Measurements from ENCODE around the gene HBS1L. TPM values are rescaled to one million over a fixed set of nuclear protein-coding genes. Genes with fewer than 3 reads are reported as not detected.

The HBS1L gene
- total and polyA plus RNA-seq, 10 of the 15 experiments (the other 5 are each of a cell fraction or from before 2014, with no cell fraction given) = 58.7 to 142 (median 78.8) TPM

DNA sequence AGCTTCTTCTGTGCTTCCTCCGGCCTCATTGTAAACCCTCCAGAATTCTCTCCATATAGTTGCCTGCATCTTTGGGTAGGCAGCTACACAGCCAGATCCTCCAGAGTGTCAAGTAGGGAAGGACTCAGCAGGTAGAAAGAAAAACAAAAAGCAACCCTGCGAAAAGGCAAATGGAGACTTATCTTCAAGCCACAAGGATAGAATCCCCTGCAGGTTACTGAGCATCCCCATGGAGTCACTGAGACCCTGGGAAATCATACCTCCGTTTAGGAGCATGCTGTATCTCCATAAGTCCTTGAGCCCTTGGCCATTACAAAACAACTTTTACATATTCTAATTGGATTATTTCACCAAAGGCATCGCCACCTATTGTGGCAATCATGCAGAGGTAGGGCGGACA, 133.3 kb downstream of the HBS1L start (continued):
- TF ChIP-seq, protein P1, sequence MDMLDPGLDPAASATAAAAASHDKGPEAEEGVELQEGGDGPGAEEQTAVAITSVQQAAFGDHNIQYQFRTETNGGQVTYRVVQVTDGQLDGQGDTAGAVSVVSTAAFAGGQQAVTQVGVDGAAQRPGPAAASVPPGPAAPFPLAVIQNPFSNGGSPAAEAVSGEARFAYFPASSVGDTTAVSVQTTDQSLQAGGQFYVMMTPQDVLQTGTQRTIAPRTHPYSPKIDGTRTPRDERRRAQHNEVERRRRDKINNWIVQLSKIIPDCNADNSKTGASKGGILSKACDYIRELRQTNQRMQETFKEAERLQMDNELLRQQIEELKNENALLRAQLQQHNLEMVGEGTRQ (IDR thresholded peaks at IDR 0.05; ENCODE audit: borderline replicate concordance, low read depth, low read length) = no peak
- TF ChIP-seq PAX8 (IDR thresholded peaks at IDR 0.05) (no peak), ZZZ3 (IDR thresholded peaks at IDR 0.05; ENCODE audit: control insufficient read depth, insufficient read length, low read depth) (no peak), PML (IDR thresholded peaks at IDR 0.05; ENCODE audit: low read length) (no peak), TBL1XR1 (IDR thresholded peaks at IDR 0.05; ENCODE audit: low read depth, low read length) (no peak), ETV6 (conservative IDR thresholded peaks at IDR 0.05 in 1 of 2, IDR thresholded peaks at IDR 0.05 in 1 of 2; ENCODE audit: borderline replicate concordance in 1 of 2, low read depth in 1 of 2) (no peak), KAT2A (conservative IDR thresholded peaks at IDR 0.05; ENCODE audit: control insufficient read depth, low read depth, low read length) (no peak)

GRCh38 chr6:134920422-134920821, 134.2 kb downstream of the HBS1L start:
- ATAC-seq (no peak), FAIRE-seq (no peak), DNase-seq (ENCODE audit: low read depth, low spot score) (no peak)
- WGBS (ENCODE audit: insufficient coverage, insufficient replicate concordance, low lambda C conversion rate, missing lambda C conversion rate) = 4% methylated on average over 2 of the region's 2 CpGs
- no peaks in the 10 kb centered on the region for H3K9me3 ChIP-seq (replicated peaks; ENCODE audit: control insufficient read depth, insufficient read depth, low read length)
- no peaks in the 10 kb centered on the region for H3K36me3 ChIP-seq (ENCODE audit: control insufficient read depth in 2 of 2, insufficient read depth in 2 of 2, low read length in 1 of 2)
- in situ Hi-C loops (cut with MboI) = no loop called here
- RAD21 ChIA-PET (ENCODE audit: unreplicated experiment) = interaction anchor here (2.7 kb wide), 1 partner anchor 20 kb away, joined by 10 read pairs; no protein-coding TSS in a partner anchor
- no peak overlapping the region for H3K4me3 ChIP-seq
- H3K27me3 ChIP-seq (replicated peaks in 1 of 2; ENCODE audit: control insufficient read depth in 2 of 2, insufficient read depth in 2 of 2, low read length in 1 of 2) = no peaks in the 10 kb centered on the region
- no peak for TF ChIP-seq CUX1 (IDR thresholded peaks at IDR 0.05; ENCODE audit: insufficient replicate concordance, low read depth, low read length)
- no peak for TF ChIP-seq IRF5 (IDR thresholded peaks at IDR 0.05; ENCODE audit: borderline replicate concordance)
- no peak overlapping the region for H3K9ac ChIP-seq (ENCODE audit: control insufficient read depth, insufficient read depth, low read length)
- intact Hi-C loops (cut with micrococcal nuclease; ENCODE audit: unreplicated experiment) = no loop called here
- no peak overlapping the region for H3K27ac ChIP-seq (ENCODE audit: control insufficient read depth, insufficient read depth)
- SMC1A ChIA-PET (ENCODE audit: uncharacterized antibody, unreplicated experiment) = no interaction called here
- H2AFZ ChIP-seq (ENCODE audit: control insufficient read depth, low read depth, low read length) = no peak overlapping the region
- no peaks in the 10 kb centered on the region for H3K79me2 ChIP-seq (ENCODE audit: control insufficient read depth, insufficient read depth, low read length)
- no peak overlapping the region for H3K4me2 ChIP-seq (ENCODE audit: control insufficient read depth, insufficient read depth)
- BruUV-seq (replicated peaks) = no TSS peak
- no peaks in the 10 kb centered on the region for H4K20me1 ChIP-seq (ENCODE audit: control insufficient read depth, insufficient read depth)
- no peaks in the 10 kb centered on the region for H3K4me1 ChIP-seq (ENCODE audit: control insufficient read depth, insufficient read depth, low read length)
- POLR2A ChIA-PET = no interaction called here
- CTCF ChIA-PET = interaction anchor here (0.9 to 3.1 kb wide), 3 partner anchors 19 to 789 kb away, joined by 3 to 22 read pairs (median 3); no protein-coding TSS in a partner anchor

Data from GM12878 (cell line).